Stimulated activated CD8-positive, alpha-beta memory T cell treated with anti-CD3 and anti-CD28 coated beads, Interleukin-4, amount 100 ng/mL, for 48 hours (primary cell): Measurements from ENCODE around the gene COL18A1.
A peak's percentile ranks its signal among the peaks of the same experiment; 100 is the strongest.

ENCODE experiments used
- DNase-seq: peaks from one replicate; pipeline ENCODE4 v3.0.0-alpha.2; 2020

Gene COL18A1

DNA sequence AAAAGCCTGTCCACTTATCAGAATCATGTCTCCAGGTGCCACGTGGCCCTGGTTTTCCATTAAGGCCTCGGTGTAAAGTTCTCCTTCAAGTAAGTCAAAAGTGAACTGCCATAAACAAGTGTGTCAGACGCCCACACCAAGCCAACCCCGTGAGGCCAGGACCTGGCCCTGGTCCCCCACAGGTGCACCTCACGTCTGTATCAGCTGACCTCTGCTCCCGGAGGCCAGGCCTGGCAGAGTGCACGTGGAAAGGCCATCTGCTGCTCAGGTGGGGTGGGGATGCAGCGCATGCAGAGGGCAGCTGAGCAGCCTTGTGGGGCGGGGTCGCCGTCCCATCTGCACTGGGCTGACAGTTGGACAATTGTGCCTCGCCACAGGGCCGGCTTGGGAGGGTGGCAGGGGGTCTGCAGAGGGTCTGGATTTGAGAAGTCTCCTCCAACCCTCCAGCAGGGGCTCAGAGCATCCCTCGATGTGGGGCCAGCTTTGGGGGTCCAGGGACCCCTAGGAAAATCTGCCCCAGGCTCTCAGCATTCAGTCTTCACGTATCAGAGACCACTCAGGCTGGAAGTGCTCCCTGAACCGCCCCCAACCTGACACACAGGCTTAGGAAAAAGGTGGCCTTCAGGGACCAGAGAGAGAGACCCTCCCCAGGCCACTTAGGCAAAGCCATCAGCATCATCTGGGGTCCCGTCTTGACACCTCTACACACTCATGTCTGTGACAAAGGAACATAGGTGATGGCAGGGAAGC lies 134.3 kb downstream of the COL18A1 start:
- no peak for DNase-seq

DNA sequence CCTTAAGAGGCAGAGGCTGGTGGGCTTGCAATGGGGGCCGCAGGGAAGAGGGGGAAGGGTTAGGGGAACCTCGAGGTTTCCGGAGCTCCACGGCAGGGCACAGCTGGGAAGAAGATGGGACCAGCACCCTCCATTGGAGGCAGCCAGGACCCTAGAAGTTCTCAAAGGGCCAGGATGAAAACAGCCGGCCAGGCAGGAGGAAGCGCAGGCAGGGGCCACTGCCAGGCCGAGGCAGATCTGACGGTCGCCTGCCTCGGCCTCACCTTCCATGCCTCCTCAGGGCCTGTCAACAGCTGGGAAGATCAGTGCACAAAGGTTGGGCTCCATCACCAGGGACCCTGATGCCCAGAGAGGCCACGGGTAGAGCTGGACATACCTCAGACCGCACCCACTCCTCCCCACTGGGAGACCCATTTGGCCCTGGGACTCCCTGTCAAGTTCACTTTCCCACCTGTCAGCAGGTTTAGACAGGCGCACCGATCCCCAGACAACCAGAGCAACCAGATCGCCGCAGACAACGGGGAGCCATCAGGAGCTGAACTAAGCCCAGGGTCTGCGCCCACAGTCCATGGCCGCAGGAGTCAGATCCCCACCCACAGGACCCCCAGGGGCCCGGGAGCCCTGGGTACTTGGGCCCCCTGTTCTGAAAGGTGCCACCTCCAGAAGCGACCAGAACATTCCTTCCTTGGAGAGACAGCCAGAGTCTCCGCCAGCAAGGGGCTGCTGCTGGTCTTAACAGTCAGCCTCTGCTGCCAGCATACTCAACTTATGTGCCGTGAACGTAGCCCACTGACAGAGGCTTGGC lies 135.0 kb downstream of the COL18A1 start:
- DNase-seq, result no peak

DNA sequence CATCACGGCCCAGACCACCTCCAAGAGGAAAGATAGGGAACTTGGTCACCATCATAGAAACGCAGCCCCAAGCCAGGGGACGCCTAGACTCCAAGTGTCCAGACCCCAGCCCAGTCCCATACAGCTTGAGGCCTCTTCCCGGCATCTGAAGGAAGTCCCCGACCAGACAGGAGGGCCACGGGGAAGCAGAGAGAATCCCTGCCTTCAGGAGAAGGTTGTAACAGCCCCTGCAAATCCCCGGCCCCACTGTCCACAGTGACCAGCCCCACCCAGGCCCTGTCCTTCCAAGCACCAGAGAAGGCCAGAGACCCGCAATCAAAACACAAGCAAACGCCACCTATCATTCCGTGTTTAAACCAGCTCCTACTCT lies 135.6 kb downstream of the COL18A1 start:
- no peak for DNase-seq

DNA sequence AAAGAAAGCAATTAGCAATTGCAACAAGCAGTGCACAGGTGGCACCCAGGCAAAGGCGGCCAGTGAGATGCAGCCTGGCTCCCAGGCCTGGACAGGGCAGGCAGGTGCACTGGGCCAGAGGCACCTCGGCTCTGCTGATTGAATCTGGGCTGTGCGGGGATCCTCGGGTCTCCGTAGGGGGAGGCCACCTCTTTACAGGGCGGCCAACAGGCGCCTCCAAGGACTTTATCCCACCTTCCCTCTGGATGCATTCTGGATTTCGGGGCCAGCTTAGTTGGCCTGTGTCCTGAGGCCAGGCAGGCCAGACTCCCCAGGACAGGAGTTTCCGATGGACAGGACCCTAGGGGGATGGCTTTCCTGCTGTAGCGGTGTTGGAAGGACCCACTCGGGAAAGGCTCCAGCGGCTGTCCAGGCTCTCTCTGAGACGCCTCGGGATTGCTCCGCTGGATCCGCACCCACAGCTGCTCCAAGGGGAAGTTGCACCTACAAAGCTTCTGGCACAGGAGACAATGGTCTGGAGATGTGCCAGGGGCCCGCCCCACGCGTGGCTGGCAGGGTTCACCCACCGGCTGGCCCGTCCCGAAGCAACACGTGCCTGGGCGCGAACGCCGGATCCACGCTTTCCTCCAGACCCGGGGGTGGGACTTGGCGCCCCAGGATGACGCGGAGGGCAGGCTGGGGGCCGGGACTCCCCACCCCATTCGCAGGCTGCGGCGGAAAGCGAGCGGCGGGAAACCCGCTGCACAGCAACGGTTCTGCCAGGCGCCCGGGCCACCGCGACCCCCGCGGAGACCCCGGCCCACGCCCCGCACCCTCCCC lies 136.5 kb downstream of the COL18A1 start:
- DNase-seq, result peak; percentile 86

DNA sequence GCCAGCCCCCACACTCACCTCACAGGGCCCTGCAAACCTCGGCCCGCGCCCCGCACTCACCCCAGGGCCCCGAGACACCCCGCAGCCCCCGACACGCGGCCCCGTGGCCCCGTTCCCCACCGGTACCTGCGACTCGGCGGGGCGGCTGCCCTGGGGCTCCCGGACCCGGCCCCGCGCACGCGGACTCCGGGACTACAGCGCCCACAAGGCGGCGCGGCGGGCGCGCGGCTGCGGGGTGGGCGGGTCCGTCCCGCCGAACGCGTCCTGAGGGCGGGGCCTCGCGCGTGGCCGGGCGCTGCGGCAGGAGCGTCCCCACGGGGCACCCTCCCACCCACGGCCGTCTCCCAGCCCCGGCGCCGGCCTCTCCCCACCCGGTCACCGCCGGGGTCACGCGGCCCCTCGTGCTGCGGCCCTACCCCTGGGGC lies 137.3 kb downstream of the COL18A1 start, which contains the start of gene SLC19A1:
SLC19A1 (minus strand) TSS at position 199 of the 425 bp plus-strand sequence. CDS start 4,481 bp downstream, outside the sequence.
- DNase-seq, result peak; percentile 79

DNA sequence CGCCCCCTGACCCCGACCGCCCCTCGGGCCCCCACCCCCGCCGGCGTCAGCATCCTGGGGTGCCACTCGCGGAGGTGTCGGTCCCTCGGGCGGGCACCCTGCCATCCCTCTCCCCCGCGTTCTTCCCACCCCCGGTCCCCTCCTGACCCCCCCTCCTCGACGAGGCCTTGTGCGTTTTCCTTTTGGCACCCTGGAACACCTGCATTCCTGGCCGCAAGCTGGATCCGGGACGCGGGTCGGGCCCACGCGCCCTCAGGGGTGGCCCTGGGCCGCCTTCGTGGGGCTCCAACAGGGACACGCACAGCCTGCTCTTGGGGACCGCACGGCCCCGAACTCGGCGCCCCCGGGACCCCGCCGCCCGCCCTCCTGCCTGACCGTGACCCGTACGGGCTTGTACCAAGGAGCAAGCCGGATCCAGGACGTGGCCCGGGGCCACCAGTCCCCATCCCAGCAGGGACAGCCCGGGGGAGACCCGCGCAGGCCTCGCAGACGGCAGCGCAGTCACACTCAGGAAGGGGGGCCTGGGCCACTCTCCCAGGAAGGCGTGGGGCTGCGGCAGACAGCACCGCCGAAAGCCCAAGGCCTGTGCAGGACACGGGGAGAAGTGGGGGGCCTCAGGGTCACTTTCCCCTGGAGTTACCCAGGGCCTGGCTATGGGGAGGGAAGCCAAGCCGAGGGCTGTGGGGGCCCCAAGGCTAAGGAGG lies 137.9 kb downstream of the COL18A1 start:
- peak; percentile 34 for DNase-seq

DNA sequence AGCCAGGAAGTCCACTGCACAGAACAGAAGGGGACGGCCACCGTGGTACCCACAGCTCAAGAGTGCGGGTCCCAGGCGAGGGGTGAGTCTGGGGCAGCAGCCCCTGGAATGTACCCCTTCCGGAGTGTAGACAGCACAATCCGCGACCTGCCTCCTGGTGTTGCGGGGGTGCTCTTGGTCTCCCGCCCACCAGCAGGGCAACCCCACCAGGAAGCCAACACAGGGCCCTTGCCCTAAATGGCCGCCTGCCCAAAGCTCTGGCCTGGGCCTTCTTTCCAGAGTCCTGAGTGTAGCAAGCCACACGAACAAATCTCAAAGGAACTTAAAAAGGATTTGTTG lies 138.4 kb downstream of the COL18A1 start:
- peak; percentile 25 for DNase-seq

DNA sequence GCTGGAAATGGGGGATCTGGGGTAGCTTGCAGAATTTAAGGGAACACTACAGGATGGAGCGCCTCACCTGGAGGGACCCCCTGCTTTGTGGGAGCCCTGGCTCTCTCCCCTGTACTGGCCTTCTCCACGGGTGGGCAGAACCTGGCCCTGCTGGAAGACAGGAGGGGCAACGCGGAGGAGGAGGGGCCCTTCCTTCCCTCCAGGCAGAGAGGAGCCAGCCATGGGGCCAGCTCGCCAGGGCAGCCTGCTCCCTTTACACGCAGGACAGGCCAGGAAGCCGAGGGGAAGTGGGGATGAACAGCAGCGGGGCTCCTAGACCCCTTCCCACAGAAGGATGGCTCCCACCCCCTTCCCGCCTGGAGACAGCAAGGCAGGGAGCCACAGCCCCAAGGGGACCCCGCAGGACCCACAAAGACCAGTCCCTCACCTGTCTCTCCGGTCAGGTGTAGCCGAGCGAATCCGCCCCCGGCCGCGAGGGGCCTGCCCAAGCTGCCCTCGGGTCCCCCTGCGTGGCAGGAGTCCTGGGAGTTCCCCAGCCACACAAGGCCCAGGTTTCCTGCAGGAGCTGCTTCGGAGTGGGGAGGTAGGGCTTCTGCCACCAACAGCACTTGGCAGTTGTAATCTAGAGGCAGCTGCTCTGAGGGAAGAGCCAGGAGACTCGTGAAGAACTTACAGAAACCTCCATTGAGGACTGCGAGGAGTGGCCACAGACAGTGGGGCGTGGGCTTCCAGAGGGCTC lies 138.9 kb downstream of the COL18A1 start:
- peak; percentile 23 for DNase-seq

DNA sequence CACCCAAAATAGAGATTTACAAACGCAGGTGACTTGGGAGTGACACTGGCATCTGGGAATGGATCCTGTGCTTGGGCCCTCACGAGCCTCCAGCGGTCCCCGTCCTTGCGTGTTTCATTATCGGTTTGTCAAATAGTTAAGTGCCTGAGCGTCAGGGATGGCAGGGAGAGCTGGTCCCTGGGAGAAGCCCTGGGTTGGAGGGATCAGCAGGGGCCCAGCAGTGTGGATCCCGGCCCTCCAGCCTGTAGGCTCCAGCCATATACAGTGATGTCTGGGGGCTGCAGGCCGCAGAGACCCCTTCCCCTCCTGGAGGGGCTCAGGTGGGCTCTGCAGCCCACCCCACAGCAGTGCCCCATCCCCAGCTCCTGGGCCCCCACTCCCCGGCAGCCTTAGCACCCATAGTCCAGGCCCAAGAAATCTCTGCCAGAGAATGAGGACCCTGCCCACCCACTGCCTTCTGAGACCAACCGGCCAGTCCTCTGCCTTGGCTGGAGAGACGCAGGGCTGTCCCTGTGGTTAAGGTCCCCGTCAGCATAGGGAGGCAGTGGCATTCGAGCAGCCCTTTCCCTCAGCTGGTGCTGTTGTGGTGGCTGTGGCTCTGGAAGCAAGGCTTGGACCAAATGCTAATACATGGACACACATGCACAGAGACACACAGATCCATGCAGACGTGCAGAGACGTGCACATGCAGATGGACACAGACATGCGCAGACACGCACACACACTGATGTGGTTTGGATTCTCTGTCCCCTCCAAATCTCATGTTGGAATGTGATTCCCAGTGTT lies 139.7 kb downstream of the COL18A1 start:
- DNase-seq, result no peak

DNA sequence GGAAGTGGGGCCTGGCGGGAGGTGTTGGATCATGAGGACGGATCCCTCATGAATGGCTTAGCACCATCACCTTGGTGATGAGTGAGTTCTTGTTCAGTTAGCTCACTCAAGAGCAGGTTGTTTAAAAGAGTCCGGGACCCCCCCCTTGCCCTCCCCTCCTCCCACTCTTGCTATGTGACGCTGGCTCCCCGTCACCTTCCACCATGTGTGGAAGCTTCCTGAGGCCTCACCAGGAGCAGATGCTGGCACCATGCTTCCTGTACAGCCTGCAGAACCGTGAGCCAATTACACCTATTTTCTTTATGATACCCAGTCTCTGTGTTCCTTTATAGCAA lies 140.2 kb downstream of the COL18A1 start:
- DNase-seq, result no peak

DNA sequence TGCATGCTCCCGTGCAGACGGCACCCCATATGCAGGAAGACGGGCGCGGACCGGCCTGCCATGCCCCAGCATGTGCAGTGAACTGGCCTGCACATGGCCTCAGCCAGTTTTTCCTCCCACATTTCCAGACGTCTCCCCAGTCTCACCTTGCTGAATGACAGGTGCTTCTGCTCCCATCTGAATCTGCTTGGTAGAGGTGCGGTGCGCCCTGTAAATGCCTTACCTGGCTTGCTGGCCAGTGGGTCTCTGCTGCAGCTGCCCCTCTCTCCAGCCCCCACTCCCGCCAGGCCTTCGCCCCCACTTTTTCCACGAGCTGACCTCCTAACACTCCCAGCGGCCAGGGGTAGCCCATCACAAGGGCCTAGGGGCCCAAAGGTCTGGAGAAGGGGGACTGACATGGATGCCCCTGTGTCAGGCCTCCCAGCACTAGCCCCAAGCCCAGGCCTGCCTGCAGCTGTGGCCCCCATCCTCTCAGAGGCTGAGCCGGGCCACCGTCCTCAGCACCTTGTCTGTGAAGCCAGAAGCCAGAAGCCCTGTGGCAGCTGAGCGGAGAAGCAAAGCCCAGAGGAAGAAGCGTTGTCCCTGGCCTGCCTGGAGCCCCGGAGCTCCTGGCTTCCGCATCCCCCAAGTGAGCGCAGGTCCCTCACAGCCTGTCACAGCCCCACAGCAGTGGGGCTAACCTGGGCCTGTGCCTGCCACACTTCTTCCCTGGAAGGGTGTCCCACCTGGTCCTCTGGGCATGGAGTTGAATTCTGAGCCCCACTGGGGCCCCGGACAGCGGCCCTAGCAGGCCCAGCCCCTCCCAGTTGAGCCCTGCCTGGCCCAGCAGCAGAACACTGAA lies 140.9 kb downstream of the COL18A1 start:
- DNase-seq, result no peak

DNA sequence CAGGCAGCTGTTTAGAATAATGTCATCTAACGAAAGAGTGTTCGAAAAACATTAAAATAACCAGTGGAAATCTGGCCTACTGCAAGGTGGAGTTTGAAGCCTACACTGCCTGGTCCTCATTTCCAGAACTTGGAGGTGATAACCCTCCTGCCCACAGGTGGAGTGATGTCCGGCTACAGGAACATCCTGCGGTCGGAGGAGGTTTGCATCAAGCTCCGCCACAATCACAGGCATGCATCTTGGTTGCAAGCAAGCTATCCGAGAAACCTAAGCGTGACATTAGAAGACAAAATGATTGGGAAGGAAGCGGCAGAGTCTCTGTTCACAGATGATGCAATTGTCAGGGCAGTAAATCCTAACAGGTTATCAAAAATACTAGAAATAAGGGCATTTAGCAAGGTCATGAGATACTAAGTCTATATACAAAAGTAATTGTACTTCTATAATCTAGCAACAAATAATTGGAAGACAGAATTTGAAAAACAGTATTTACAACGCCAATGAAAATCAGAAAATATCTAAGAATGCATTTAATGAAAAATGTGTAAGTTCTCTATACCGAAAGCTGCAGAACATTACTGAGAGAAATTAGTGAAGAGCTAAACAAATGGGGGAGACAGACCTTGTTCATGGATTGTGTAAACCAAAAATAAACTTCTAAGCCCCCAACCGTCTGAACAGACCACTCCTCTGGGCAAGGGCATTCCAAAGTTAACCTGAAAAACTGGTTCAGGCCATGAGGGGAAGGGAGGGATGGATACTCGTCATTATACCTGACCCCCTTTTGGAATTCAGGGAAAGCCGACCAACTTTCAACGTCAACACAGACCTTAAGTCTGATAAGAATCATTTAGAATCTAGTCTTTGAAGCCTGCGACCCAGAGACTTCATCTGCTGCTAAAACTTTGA lies 141.9 kb downstream of the COL18A1 start:
- DNase-seq, result no peak

DNA sequence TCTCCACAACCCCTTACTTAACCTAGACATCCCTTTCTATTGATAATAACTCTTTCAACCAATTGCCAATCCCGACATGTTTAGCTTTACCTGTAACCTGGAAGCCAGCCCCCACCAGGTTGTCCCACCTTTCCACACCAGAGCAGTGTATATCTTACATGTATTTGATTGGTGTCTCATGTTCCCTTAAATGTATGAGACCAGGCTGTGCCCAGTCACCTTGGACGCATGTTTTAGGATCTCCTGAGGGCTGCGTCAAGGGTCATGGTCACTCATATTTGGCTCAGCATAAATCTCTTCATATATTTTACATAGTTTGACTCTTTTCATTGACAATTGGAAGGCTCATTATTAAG lies 142.6 kb downstream of the COL18A1 start:
- DNase-seq, result no peak

DNA sequence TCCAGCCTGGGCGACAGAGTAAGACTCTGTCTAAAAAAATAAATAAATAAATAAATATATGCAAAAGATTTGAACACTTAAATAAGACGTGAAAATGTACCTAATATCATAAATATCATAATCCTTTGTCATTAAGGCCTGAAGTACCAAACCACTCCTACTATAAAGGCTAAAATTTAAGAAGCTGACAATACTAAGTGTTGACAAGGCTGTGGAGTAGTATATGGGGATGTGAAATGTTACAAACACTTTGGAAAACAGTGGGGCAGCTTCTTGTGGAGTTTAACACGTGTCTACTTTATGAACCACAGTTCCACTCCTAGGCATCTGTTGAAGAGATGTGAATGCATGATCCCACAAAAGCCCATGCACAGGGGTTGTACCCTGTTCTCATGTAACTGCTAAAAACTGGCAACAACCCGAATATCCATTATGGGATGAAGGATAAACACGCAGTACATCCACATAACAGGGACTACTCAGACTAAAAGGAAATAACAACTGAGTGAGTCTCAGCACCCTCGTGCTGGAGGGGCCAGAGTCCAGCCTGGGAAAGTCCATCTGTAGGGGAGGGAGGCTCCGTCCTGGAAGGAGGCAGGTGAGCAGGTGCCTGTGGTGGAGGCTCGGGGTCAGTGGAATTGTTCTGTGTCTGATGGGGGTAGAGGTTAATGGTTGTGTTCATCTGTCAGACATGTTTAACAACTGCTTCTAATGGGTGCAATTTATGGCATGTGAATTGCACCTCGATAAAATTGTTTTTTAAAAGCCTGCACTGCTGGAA lies 143.9 kb downstream of the COL18A1 start:
- DNase-seq, result no peak

DNA sequence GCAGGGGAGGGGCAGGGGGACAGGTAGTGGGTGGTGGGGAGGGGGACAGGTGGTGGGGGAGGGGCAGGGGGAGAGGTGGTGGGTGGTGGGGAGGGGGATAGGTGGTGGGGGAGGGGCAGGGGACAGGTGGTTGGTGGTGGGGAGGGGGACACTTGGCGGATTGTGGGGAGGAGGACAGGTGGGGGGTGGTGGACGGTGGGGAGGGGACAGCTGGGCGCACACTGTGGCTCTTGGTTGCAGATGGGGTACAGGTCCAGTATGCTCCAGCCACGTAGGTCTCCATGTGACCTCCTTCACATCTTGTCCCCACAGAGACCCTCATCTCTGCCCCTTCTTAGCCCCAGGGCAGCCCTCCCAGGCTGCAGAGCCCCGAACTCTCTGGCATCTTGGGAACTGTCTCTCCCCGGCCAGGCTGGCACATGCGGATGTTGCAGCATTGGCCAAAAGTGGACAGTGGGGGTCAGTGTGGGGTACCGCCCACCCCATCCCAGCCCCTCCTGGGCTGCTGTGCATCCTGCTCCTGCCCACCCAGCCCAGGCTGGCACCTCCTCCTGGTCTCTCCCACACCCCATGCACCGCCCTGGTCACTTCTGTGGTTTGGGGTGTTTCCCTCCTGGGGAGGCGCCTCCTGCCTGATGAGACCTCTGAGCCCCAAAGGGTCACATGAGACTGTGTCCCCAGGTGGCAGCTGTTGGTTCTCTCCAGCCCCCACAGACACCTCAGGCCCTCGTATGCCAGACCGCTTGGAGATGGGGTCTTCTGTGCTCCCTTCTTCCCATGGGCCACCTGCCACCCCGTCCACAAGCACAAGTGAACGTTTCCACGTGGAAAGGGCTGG lies 144.9 kb downstream of the COL18A1 start:
- DNase-seq, result no peak

DNA sequence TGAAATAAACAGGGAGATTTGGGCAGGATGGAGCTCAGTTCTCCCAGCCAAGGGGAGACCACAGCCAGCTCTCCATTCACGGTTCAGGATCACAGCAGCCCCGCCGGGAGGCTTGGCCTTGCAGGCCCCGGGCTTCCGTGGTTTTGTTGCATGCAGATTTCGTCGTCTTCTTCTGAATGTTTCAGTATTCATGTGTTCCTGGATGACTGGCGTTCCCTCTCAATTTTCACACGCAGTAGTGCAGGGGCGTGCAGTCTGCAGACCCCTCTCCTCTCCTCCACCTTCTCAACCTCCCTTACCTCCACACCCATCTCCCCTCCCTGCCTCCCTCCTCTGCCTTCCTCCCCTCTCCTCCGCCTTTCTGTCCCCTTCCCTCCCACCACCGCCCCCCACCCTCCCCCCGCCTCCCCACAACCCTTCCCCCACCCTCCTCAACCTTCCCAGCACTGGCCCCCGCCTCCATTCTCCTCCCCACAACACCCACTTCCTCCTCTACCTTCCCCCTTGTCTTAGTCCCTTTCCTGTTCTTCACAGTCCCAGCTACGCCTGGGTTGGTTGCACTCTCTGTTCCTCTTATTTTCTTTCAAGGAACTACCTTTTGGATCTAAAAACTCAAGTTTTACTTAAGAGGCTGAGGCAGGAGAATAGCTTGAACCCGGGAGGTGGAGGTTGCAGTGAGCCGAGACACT lies 145.7 kb downstream of the COL18A1 start:
- peak; percentile 78 for DNase-seq

DNA sequence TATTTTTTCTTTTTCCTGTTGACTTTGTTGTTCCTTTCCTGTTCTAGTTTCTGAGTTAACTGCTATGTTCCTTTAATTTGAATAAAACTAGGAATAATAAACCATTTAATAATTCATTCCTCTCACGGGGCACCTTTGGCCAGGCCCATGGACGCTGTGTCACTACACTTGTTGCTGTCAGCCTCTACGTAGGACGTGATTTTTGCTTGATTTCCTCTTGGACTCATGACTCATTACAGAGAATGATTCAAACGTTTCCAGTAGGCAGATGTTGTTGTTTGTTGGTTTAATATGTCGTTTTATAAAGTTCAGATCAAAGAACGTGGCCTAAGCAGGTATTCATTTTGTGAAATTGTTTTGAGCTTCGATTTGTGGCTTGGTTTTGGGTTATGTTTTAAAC lies 146.4 kb downstream of the COL18A1 start:
- DNase-seq, result no peak
